OCI-LY3 (cell line): ENCODE data around the gene EXOC4.

Source experiments
- H2AFZ ChIP-seq: fragments of 200-600, 300-600 bp; shearing (Covaris generic); 2 replicates; pipeline ENCODE4 v1.6.0; 2014; ENCODE audit warnings: antibody characterized with exemption, low read depth, low read length
- H3K27ac ChIP-seq: fragments of 200-600, 300-600 bp; sonication (generic); 2 replicates; pipeline ENCODE4 v1.5.1; 2014; ENCODE audit warnings: mild to moderate bottlenecking, low read length, moderate library complexity, mixed read lengths
- H3K27me3 ChIP-seq: fragments of 200-600, 300-600 bp; sonication (generic); 2 replicates; pipeline ENCODE4 v1.6.1; 2014; ENCODE audit warnings: low read depth, low read length, mixed read lengths
- H3K36me3 ChIP-seq: fragments of 200-600, 300-600 bp; sonication (generic); replicated peaks from 2 replicates; pipeline ENCODE3; 2014; ENCODE audit warnings: low read depth, low read length, mixed read lengths
- H3K4me1 ChIP-seq: fragments of 300-600, 200-600 bp; sonication (generic); 2 replicates; pipeline ENCODE4 v1.6.1; 2014; ENCODE audit warnings: low read length, mixed read lengths
- H3K4me2 ChIP-seq: fragments of 200-600, 300-600 bp; sonication (generic); 2 replicates; pipeline ENCODE4 v1.6.1; 2014; ENCODE audit warnings: low read length, mixed read lengths
- H3K4me3 ChIP-seq: fragments of 300-600, 200-600 bp; sonication (generic); 2 replicates; pipeline ENCODE4 v1.5.1; 2014; ENCODE audit warnings: antibody characterized with exemption, mild to moderate bottlenecking, low read length, moderate library complexity
- H3K79me2 ChIP-seq: fragments of 300-600, 200-600 bp; shearing (Covaris generic); 2 replicates; pipeline ENCODE4 v1.6.1; 2014; ENCODE audit warnings: mild to moderate bottlenecking, low read length, mixed read lengths
- H3K9ac ChIP-seq: fragments of 300-600, 200-600 bp; shearing (Covaris generic); 2 replicates; pipeline ENCODE4 v1.6.0; 2014; ENCODE audit warnings: mild to moderate bottlenecking, low read length, moderate library complexity
- H3K9me3 ChIP-seq: fragments of 200-600, 300-600 bp; shearing (Covaris generic); 2 replicates; pipeline ENCODE4 v1.6.1; 2014; ENCODE audit warnings: low read length, mixed read lengths; ENCODE audit not compliant: insufficient read depth
- H4K20me1 ChIP-seq: fragments of 200-600, 300-600 bp; sonication (generic); 2 replicates; pipeline ENCODE4 v1.6.1; 2016; ENCODE audit warnings: low read length, mixed read lengths; ENCODE audit not compliant: insufficient read depth
- EZH2phosphoT487 ChIP-seq: fragments of 200-600 bp; shearing (Covaris generic); IDR thresholded peaks from 2 replicates; pipeline ENCODE4 v1.6.1; 2018; ENCODE audit warnings: antibody characterized with exemption, mixed run types, low read depth
- TF ChIP-seq, protein P1 (sequence below): fragments of 200-600, 300-600 bp; sonication (generic); IDR thresholded peaks from 2 replicates; pipeline ENCODE4 v1.5.1; 2014; ENCODE audit warnings: antibody characterized with exemption, low read length, low read depth

EXOC4 gene

DNA sequence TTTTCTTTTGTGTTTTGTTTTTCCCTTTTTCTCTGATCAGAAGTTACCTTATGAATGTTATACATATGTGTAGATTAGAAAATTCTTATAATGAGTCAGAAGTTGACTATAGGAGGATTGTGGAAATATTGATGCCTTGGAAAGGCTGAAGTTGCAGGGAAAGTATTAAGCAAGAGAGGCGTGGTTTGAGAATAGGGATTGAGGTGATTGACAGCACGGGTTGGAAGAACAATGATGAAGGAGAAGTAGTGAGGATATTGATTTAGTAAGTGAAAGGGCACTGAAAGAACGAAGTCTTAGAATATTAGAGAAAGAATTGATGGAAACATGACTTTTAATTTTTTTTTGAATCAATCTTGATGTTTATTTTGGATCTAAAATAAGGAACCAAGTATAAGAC is 176.0 kb downstream of the EXOC4 start:
- no peak overlapping the region for H3K27ac ChIP-seq
- no peak overlapping the region for H3K4me3 ChIP-seq
- H3K9me3 ChIP-seq = no peaks in the 10 kb centered on the region
- H3K79me2 ChIP-seq = no peaks in the 10 kb centered on the region
- H4K20me1 ChIP-seq = no peaks in the 10 kb centered on the region
- TF ChIP-seq EZH2phosphoT487 = no peak
- TF ChIP-seq, protein P1, sequence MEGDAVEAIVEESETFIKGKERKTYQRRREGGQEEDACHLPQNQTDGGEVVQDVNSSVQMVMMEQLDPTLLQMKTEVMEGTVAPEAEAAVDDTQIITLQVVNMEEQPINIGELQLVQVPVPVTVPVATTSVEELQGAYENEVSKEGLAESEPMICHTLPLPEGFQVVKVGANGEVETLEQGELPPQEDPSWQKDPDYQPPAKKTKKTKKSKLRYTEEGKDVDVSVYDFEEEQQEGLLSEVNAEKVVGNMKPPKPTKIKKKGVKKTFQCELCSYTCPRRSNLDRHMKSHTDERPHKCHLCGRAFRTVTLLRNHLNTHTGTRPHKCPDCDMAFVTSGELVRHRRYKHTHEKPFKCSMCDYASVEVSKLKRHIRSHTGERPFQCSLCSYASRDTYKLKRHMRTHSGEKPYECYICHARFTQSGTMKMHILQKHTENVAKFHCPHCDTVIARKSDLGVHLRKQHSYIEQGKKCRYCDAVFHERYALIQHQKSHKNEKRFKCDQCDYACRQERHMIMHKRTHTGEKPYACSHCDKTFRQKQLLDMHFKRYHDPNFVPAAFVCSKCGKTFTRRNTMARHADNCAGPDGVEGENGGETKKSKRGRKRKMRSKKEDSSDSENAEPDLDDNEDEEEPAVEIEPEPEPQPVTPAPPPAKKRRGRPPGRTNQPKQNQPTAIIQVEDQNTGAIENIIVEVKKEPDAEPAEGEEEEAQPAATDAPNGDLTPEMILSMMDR = no peak
- no peak overlapping the region for H3K4me2 ChIP-seq
- peaks cover under 1% of the 10 kb centered on the region; the same call in 1 of the 2 replicates for H3K4me1 ChIP-seq
- H3K9ac ChIP-seq = no peak overlapping the region
- no peak overlapping the region for H2AFZ ChIP-seq
- H3K36me3 ChIP-seq = no peaks in the 10 kb centered on the region
- H3K27me3 ChIP-seq = no peaks in the 10 kb centered on the region

DNA sequence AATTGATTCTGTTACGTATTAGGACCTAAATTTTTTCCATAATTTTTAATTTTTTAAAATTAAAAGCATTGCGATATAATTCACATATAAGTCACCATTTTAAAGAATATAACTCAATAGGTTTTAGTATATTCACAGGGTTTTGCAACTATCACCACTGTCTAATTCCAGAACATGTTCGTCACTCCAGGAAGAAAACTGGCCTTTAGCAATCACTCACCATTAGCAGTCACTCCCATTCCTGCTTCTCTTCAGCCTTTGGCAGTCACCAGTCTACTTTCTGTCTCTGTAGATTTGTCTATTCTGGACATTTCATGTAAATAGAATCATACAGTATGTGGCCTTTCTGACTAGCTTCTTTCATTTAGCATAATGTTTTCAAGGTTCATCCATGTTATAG is 176.5 kb downstream of the EXOC4 start:
- H3K4me2 ChIP-seq = no peak overlapping the region
- no peak overlapping the region for H3K27ac ChIP-seq
- no peak for TF ChIP-seq EZH2phosphoT487
- TF ChIP-seq, protein P1 = no peak
- no peak overlapping the region for H3K9ac ChIP-seq
- H4K20me1 ChIP-seq = peaks cover 2% of the 10 kb centered on the region; the same call in 1 of the 2 replicates
- H2AFZ ChIP-seq = no peak overlapping the region
- H3K9me3 ChIP-seq = no peaks in the 10 kb centered on the region
- H3K36me3 ChIP-seq = no peaks in the 10 kb centered on the region
- no peaks in the 10 kb centered on the region for H3K79me2 ChIP-seq
- no peak overlapping the region for H3K4me3 ChIP-seq
- H3K4me1 ChIP-seq = peaks cover 5% of the 10 kb centered on the region; the same call in 1 of the 2 replicates
- H3K27me3 ChIP-seq = no peaks in the 10 kb centered on the region

DNA sequence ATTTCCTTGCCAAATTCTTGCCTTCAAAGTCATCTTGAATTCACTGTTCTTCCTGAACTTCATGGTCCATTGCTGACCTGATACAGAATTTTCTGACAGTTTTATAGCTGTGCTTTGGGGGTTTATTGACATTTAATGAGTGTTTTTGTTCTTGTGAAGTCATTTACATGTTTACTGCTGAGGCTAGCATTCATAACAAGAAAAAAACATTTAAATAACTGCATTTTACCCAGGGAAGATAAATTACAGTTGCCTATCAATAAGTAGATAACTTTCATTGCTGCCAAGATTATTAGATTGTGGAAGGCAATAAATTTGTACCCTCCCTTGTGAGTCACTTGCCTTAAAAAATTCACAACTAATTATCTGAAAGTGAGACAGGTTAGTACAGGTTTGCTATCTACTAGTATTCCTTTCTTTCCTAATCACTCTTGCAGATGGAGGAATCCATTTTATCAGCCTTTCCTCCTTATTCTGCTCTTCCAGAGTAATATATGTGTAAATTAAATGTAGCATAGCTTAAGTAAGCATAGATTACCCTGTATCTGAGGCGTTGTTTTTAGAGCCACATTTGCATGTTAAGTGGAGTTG is 178.4 kb downstream of the EXOC4 start:
- TF ChIP-seq, protein P1 = no peak
- no peak for TF ChIP-seq EZH2phosphoT487
- Histone ChIP-seq H3K4me2 (no peak overlapping the region), H3K36me3 (no peaks in the 10 kb centered on the region), H4K20me1 (peaks cover 6% of the 10 kb centered on the region; the same call in 1 of the 2 replicates), H3K9ac (no peak overlapping the region), H3K27me3 (no peaks in the 10 kb centered on the region), H3K4me1 (peaks cover 6% of the 10 kb centered on the region; the same call in 1 of the 2 replicates), H3K4me3 (no peak overlapping the region), H3K9me3 (no peaks in the 10 kb centered on the region), H3K27ac (no peak overlapping the region), H3K79me2 (no peaks in the 10 kb centered on the region), H2AFZ (no peak overlapping the region)

DNA sequence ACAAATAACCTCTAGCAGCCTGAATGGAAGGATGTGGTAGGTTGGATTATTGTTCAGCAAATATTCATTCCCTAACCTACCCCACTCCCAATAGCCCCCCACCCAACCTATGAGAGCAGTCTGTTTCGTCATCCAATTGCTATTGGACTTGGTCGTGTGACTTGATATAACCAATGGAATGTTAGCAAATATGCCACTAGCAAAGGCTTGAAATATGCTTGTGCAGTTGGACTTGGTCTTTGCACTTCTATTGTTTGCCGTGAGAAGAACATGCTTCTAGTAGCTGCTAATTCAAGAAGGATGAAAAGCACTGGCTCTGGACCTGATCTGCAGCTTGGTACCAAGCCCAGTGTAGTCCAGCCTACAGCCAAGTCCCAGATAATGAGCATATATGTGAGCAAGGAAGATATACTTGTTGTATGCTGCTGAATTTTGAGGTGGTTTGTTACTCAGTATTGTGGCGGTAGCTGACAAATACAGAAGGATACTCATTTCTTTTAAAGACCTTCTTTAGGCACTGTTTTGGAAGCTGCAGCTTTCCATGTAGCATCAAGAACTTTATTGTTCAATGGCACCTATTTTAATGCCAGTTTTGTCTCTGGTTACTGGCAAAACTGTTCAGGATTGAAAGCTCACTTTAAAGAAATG is 180.4 kb downstream of the EXOC4 start:
- Histone ChIP-seq H3K9me3 (no peaks in the 10 kb centered on the region), H4K20me1 (peaks cover 6% of the 10 kb centered on the region; the same call in 1 of the 2 replicates), H3K9ac (no peak overlapping the region), H3K27me3 (no peaks in the 10 kb centered on the region), H3K36me3 (no peaks in the 10 kb centered on the region), H3K4me3 (no peak overlapping the region), H3K4me2 (no peak overlapping the region), H3K79me2 (no peaks in the 10 kb centered on the region), H2AFZ (no peak overlapping the region), H3K27ac (no peak overlapping the region), H3K4me1 (peaks cover 6% of the 10 kb centered on the region; the same call in 1 of the 2 replicates)
- TF ChIP-seq EZH2phosphoT487 = no peak
- TF ChIP-seq, protein P1 = no peak
